GM12878 (cell line): ENCODE measurements around the gene PSME3. TPM values are rescaled to one million over a fixed set of nuclear protein-coding genes. Genes with fewer than 3 reads are reported as not detected.
A peak's percentile ranks its signal among the peaks of the same experiment; 100 is the strongest.

Experiments
- ASH2L ChIP-seq: fragments of 300-600, 200-600 bp; sonication (generic); IDR thresholded peaks from 2 replicates; pipeline ENCODE4 v1.6.1; 2017; ENCODE audit warnings: low read depth, mild to moderate bottlenecking, borderline replicate concordance
- BCL3 ChIP-seq: IDR thresholded peaks from 2 replicates; pipeline ENCODE4 v1.6.1; 2011; ENCODE audit warnings: borderline replicate concordance, low read depth, mild to moderate bottlenecking, moderate library complexity, low read length; ENCODE audit not compliant: insufficient read depth, poor library complexity, severe bottlenecking
- CBX3 ChIP-seq: fragments of 200-600 bp; sonication (generic); IDR thresholded peaks from 2 replicates; pipeline ENCODE4 v1.6.1; 2016; ENCODE audit warnings: low read depth, borderline replicate concordance
- IKZF1 ChIP-seq: fragments of 450-650 bp; conservative IDR thresholded peaks from 2 replicates; pipeline ENCODE4 v1.6.1; 2017; ENCODE audit warnings: antibody characterized with exemption, mild to moderate bottlenecking
- MLLT1 ChIP-seq: fragments of 450-650 bp; IDR thresholded peaks from 2 replicates; pipeline ENCODE4 v1.6.1; 2016; ENCODE audit warnings: mild to moderate bottlenecking
- MXI1 ChIP-seq: fragments of 150-350 bp; IDR thresholded peaks from 2 replicates; pipeline ENCODE4 v1.6.1; 2011; ENCODE audit warnings: low read depth, mild to moderate bottlenecking, inconsistent platforms, low read length, improper control_type of control experiment
- NFXL1 ChIP-seq: fragments of 450-650 bp; IDR thresholded peaks from 2 replicates; pipeline ENCODE4 v1.6.1; 2017; ENCODE audit warnings: antibody characterized with exemption, mild to moderate bottlenecking, borderline replicate concordance
- SIX5 ChIP-seq: IDR thresholded peaks from 2 replicates; pipeline ENCODE4 v1.6.1; 2011; ENCODE audit warnings: mild to moderate bottlenecking, low read depth, low read length, moderate library complexity; ENCODE audit not compliant: severe bottlenecking
- ZBED1 ChIP-seq: IDR thresholded peaks from 2 replicates; pipeline ENCODE4 v1.6.1; 2016; ENCODE audit warnings: borderline replicate concordance
- ZNF207 ChIP-seq: fragments of 450-650 bp; IDR thresholded peaks from 2 replicates; pipeline ENCODE4 v1.6.1; 2014; ENCODE audit warnings: antibody characterized with exemption, mild to moderate bottlenecking, borderline replicate concordance
- polyA plus RNA-seq, 11 experiments: library from polyadenylated mRNA; depleted of rRNA in 4 of 11; unstranded in 6 of 11; stranded (reverse) in 5 of 11; fragments of >200 nt; fragmentation: Nextera tagmentation in 4 of 11; fragmentation: Illumina TruSeq in 1 of 11; extraction: Ambion mirVana in 4 of 11; extraction: Trizol in 1 of 11; gene quantifications; 1 replicate in 1 of 11; 2 replicates in 10 of 11; pipeline versions ENCODE4 v1.2.1 to v1.2.3, GENCODE V29; 2011 to 2016; ENCODE audit warnings: inconsistent platforms in 2 of 11, missing spikeins in 2 of 11, low read depth in 1 of 11
- total RNA-seq, 4 experiments: library from RNA; depleted of rRNA in 3 of 4; stranded (reverse); fragments of >200 nt in 3 of 4; fragmentation: Illumina TruSeq in 1 of 4; extraction: Trizol in 1 of 4; gene quantifications; 2 replicates each; pipeline versions ENCODE4 v1.2.1 to v1.2.3, GENCODE V29; 2013 to 2021
- TF ChIP-seq, protein P1 (sequence below): fragments of 450-650 bp; formaldehyde crosslinking; IDR thresholded peaks from 2 replicates; pipeline ENCODE4 v1.4.0; 2020; ENCODE audit warnings: mild to moderate bottlenecking, moderate library complexity

The PSME3 gene
- total and polyA plus RNA-seq, 10 of the 15 experiments (the other 5 are each of a cell fraction or from before 2014, with no cell fraction given), result 26.9 to 330 (median 137) TPM

GRCh38 chr17:42832934-42833766 lies at the start of gene PSME3 (continued):
- TF ChIP-seq MLLT1 (peak; percentile 96), ASH2L (peak; percentile 92), NFXL1 (no peak), IKZF1 (peak; percentile 93), CBX3 (no peak), SIX5 (peak; percentile 44), ZNF207 (peak; percentile 72; the same call in 1 of the 2 replicates), MXI1 (peak; percentile 99), BCL3 (no peak), ZBED1 (no peak)
- TF ChIP-seq, protein P1, sequence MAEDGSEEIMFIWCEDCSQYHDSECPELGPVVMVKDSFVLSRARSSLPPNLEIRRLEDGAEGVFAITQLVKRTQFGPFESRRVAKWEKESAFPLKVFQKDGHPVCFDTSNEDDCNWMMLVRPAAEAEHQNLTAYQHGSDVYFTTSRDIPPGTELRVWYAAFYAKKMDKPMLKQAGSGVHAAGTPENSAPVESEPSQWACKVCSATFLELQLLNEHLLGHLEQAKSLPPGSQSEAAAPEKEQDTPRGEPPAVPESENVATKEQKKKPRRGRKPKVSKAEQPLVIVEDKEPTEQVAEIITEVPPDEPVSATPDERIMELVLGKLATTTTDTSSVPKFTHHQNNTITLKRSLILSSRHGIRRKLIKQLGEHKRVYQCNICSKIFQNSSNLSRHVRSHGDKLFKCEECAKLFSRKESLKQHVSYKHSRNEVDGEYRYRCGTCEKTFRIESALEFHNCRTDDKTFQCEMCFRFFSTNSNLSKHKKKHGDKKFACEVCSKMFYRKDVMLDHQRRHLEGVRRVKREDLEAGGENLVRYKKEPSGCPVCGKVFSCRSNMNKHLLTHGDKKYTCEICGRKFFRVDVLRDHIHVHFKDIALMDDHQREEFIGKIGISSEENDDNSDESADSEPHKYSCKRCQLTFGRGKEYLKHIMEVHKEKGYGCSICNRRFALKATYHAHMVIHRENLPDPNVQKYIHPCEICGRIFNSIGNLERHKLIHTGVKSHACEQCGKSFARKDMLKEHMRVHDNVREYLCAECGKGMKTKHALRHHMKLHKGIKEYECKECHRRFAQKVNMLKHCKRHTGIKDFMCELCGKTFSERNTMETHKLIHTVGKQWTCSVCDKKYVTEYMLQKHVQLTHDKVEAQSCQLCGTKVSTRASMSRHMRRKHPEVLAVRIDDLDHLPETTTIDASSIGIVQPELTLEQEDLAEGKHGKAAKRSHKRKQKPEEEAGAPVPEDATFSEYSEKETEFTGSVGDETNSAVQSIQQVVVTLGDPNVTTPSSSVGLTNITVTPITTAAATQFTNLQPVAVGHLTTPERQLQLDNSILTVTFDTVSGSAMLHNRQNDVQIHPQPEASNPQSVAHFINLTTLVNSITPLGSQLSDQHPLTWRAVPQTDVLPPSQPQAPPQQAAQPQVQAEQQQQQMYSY (CRISPR knock-in tag), result no peak
